Embryonic facial prominence (tissue), 1 donor: ENCODE results near the gene PLCH1.

Experiments
- DNase-seq: peaks from one replicate; pipeline ENCODE4 v3.0.0-alpha.2; 2016; ENCODE audit errors: extremely low spot score

The PLCH1 gene

DNA sequence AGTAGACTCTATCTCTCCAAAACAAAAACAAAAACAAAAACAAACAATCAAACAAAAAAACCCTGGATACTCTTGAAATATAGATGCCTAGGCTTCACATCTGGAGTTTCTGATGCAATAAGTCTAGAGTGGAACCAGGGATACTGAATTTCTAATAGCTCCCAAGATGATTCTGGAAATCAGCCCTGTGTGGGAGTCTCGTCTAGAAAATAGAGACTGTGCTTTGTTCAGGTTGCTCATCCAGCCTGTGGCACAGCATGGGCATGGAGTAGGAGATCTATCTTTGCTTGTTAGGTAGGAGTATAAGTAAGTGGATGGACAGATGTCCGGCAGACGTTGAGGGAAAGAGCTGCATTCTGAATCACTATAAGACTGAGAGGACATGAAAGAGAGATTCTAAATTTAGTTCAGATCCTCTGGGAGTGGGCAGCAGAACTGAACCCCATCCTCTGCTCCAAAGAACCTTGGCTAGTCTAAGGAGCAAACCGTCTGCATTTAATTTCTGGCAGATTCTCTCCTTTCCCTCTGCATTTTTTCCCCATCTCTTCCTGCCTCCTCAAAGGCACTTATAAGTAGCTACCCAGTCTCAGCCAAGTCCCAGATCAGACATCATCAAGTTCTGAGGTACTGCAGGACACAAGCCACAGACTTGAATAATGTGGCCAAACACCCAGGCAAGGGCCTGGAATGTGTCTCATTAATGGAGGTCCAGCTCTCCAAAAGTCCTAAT lies 358.8 kb downstream of the PLCH1 start:
- no peak for DNase-seq

DNA sequence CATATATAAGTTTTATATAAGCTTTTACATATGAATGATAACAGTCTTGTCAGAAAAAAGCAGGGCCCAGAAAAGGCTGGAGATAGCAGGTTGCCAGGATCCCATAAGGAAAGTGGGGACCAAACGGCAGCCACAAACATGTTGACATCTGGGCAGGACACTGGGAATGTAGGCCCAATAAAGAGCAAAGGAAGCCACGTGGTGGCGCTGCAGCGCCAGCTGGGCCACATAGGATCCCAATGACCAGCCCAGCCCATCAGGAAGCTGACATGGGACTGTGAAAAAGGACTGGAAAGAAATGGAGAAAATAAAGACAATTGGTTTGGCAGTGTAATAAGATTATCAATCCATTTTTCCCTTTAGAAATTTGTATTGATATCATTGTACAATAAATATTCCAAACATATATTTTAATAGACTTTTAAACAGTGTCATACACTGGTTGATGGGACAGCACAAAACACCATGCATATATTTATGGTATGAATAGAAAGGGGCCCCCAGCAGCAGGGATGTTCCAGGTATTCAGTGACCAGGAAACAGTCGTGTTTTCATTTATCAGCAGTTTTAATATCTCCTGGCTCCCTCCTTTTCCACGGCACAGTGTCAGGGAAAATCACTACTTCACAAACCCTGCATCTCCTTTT lies 362.4 kb downstream of the PLCH1 start:
- DNase-seq, result no peak

DNA sequence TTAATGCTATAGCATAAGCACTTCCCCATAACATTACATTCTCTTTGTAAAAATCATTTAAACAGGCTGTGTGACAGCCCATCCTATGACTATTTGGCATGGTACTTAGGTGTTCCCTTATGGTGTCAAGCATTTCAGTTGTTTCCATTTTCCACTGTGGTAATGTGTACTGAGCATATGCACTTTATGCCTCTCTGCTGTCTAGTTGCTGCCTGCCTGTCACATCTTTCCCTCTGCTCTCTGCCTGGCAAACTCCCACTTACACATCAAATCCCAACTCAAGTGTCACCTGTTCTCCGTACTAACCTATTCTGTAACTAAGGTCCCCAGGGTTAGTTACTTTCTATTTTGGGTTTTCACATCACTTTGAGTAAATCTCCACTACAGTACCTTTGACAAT lies 367.0 kb downstream of the PLCH1 start:
- no peak for DNase-seq

DNA sequence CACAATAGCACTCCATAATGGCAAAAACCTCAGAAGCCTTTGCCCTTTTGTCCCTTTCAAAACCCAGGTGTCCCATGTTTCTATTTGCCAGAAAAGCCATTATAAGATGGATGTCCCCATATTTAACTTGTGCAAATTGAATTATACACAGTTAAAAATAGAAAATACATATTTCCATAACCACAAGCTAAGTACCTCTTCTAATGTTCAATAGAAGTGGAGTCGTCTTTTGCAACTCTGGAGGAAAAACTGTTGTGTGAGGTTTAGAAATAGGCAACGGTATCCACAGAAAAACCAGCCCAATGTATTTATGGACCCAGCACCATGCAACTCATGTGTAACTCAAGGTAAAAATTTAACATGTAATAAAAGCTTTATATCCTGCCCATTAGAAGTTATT lies 367.8 kb downstream of the PLCH1 start:
- no peak for DNase-seq

DNA sequence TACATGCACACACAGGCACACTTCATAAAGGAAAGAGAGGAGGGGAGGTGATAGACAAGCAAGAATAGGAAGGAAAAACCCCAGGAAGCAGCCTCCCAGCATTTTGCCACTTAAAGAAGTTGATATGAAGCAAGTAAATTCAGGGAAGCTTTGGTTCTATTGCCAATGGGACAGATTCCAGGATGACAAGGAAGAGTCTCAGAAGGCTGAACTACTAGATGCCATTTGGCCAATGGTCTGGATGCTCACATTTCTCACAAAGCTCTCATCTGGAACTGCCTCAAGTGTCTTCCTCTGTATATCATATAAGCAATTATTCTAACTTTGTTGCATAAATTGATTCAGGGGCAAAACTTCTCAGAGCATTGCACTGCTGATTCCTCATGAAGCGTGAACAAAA lies 372.6 kb downstream of the PLCH1 start:
- no peak for DNase-seq

DNA sequence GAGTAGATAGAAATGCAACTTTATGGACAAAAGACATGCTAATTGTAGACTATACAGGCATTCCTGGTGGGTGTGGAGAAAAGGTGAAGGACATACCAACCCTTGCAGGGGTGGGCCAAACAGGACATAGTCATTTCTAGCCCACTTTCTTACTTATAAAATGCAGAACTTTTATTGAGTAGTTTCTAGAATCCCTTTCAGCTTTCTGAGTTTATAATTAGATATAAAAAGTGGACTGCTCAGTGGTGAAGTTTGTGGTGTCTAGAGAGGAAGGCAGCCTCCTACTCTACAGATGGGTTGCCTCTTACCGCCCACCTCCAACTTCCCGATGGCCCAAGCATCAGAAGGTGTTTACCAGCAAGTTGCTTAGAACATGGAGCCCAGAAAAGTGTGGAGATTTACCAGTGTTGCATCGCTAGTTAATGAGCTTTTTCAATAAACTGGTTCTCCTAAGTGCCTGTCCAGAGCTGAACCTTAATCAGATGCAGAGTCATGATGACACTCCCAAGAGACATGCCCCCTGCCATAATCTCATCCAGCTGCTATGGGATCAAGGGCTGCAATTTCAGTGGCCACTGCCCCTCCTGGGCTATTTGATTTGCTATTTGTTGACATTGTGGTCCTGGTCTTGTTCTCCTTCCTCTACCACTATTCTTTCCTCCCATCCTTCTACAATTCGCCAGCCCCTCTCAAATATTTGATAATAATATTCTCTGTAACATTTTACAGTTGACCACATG lies 373.9 kb downstream of the PLCH1 start:
- DNase-seq, result no peak

DNA sequence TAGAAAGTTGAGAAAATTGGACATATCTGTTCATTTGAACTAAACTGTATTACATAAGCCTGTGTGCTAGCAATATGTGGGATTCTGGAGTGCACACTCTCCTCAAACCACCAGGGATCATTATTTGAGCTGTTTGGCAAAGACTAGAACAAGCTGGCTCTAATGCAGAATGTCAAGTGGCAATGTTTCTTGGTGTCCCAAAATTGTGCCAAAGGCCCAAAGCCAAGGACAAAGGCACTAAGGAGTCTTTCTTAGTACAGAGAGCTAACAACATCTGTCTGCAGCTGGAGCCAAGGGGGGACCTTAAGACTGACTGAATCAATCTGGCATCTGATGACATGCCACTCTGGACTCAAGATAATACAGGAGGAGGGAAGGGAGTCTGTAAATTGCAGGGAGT lies 374.7 kb downstream of the PLCH1 start:
- DNase-seq, result no peak

DNA sequence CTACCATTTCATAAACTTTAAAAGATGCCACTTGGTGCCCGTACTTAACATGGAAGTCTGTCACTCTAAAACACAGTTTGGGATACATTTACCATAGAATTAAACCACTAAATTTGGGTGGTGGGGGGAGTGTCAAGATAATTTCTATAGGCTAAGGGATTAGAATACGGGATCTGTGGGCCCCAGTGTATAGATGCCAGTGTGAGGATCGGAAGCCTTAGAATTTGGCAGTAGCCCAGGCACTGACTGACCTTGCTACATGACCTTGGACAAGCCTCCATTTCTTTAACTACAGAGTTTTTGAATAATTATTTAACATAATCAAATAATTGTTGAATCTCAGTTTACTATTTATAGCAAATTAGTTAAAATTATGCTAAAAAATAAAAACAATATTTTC lies 375.1 kb downstream of the PLCH1 start:
- DNase-seq, result no peak

DNA sequence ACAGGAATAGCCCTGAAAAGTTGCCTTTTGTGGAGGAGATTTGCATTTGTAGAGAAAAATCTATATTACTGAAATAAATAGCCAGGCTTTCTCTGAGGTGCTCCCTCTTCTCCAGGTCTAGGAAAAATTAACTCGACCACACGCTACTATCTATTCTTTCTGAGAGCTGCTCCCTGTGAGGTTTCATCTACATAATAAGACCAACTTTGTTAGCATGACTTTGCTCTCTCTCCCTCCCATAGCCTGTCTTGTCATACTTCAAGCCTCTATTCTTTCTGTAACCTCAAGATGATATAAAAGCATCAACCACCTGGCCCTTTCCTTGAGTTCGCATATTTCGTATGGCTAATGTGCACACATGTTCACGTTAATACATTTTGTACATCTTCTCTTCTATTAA lies 375.6 kb downstream of the PLCH1 start:
- no peak for DNase-seq

DNA sequence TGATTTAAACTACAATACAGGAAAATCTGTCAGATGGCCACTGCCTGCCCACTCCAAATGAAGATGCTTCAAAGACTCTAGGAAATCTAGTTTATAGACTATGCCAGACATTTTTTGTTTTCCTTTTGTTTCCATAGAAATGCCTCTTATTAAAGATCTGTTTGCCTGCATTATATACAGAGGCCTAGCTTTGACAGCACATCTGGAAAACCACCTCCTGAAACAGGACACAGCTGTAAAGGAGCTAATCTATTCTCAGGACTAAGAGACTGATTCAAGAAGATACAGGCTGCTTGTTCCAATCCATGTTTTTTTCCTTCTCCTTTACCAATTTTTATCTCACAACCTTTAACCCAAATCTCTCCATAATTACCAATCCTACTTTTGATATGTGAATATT lies 376.1 kb downstream of the PLCH1 start:
- DNase-seq, result no peak

DNA sequence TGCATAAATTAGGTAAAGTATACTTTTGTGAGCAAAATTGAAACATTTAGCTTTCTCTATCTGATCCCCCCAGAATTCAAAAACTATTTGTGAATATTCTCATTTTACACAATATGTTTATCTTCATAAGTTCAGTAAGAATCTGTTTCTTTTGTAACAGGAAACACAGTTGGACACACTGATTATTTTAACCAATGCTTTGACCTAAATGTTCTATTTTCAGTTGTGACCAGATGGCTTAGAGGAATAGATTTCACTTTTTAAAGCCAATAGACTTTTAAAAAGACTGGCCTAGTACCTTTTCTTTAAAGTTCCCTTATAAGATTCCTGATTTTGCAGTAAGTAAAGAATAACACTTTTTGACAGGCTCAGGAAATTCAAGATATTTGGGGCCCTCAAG lies 377.4 kb downstream of the PLCH1 start:
- no peak for DNase-seq

DNA sequence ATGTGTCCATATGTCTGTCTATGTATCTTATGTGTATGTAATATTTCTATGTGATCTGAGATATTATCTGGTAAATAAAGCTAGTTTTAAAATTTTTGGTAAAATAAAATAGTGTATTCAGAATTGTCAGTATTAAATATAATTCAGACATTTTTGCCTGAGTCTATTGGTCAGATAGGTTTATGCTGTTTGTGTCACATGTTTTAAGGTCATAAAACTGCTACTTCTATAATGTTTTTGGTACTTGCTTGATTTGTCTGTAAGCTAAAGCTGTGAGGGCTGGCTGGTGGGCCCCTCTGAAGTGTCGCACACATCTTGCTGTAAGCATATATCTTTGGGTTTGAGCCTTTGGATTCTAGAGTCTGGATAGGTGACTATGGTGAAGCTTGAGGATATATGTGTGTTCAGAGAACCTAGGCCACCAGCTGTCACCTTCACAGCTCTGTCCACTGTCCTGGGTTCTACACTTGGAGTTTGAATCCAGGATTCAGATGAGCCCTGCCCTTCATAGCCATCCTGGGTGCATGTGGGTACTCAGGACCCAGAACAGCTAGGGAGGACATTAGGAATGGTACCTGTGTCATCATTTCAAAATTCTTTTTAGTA lies 379.6 kb downstream of the PLCH1 start:
- DNase-seq, result no peak

DNA sequence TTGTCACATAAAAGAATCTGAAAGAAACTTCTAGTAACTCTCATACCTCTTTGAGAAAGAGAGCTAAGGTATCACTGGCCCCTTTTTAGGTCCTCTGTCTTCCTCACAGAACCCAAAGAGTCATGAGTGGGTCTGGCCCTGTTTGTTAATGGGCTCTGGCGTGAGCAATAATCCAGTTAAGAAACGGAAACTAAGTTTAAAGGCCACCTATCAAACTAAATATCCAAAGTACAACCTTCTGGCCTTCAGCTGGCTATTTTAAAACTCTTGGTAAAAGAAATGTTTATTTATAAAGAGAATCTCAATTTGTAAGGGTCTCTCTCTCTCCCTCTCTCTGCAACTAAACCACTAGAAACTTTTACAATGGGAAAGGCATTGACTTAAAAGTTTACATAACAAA lies 380.4 kb downstream of the PLCH1 start:
- no peak for DNase-seq

DNA sequence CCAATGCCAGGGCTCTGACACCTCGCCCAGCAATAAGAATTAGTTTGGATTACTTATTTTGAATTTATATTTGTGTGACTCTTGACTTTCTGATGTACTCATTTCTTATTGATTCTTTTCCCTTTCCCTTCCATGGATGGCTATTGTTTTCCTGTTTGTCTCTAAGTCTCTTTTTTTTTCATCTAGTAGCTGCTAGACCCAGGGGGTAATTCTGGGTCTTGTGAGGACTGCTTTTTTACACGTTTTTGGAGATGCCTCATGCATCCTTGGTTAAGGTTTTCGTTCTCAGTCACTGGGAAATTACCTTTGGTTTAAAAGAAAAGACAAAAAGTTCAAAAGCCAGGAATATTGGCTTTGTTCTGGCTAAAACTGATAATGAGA lies 381.2 kb downstream of the PLCH1 start:
- DNase-seq, result no peak

DNA sequence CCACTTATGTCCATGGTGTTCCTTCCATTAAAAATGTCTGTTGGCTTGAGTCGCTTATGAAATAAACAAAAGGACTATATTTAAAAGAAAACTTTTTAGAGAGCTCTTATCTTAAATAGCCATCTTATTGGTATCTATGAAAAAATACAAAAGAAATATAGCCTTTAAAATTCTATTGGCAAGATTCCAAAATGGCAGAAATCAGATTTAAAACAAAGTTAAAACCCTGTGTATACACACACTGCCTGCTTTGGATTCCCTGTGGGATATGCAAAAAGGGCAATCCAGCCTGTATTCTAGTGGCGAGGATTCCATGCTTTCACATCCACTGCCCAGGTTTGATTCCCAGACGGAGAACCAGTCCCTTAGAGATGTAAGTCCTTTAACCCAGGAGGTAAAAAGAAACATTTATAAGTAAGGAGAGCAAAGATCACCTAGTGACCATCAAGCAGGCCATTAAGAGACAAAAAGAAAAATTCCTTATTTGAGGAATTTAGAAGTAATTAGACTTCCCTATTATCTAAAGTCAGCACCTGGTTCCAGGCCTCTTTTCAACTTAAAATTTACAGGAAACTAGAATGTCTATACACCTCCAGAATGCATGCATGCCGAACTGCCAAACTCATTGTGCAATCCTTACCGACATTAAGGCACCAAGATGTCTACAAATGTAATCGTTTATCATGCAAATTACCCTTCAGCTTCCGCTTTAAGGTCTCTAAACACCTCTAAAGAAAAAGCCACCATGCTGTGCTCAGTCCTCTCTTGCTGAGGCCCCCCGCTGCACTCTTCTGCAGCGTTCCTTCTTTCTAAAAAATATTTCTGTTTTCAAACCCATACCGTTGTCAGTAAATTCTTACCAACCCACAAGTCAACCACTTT lies 381.8 kb downstream of the PLCH1 start:
- no peak for DNase-seq

DNA sequence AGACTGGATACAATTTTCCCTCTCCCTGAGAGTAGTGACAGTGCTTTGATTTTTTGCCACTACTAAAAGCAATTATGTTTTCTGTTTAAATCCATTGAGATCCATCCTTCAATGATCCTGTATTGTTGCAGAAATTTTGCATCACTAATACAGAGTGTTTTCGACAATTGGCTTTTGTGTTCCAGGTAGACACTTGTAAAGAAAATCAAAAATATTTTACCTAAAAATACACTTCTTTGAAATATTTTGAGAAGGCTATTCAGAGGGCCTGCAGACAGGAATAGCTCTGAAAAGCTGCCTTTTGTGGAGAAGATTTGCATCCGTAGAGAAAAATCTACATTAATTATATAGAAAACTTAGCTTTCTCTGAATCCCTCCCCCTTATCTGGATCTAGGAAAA lies 384.6 kb downstream of the PLCH1 start:
- DNase-seq, result no peak

DNA sequence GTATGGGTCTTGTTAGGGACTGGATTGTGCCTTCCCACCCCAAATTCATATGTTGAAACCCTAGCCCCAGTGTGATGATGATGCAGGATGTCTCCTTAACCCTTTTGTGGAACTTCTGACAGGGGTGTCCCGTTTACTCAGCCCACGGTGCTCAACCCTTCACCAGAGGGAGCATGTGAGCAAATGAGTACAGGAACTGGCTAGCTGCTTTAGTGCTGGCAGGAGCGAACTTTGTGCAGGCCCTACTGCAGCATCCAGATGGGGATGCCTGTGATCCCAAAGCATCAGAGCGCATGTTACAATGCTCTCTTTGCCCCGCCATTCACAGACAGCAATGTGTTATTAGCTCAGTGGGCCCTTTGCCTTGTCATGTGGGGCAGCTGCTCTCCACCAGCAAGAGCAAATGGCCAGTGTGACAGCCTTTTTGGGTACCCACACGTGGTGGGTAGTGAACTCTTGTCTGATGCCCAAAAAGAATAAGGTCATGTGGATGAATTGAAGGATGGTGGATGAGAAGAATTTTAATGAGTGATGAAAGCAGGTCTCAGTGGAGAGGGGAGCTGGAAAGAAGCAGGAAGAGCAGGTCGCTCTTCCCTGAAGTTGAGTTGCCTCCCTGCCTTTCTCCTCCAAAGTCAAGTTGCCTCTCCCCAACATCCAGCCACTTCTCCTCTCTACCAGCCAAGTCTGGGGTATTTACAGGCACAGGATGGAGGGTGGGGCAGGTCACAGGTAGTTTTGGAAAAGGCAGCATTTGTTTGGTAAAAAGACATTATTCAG lies 388.1 kb downstream of the PLCH1 start:
- DNase-seq, result no peak

DNA sequence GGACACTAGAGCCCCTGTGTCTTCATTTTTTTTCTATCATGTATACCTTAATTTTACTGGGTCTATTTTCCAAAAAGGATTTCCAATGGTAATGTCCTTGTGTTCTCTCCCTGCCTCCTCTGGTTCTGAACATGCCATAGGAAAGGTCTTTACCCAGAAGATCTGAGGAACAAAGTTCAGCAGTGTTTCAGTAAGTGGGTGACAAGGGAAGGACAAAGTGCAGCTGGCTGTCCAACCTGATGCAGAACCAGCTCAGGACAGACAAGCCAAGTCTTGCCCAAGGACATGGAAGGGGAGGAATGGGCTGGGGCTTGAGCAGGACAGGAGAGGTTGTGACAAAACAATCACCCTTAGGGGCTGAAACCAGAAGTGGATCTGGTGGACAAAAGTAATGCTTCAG lies 390.2 kb downstream of the PLCH1 start:
- DNase-seq, result no peak

DNA sequence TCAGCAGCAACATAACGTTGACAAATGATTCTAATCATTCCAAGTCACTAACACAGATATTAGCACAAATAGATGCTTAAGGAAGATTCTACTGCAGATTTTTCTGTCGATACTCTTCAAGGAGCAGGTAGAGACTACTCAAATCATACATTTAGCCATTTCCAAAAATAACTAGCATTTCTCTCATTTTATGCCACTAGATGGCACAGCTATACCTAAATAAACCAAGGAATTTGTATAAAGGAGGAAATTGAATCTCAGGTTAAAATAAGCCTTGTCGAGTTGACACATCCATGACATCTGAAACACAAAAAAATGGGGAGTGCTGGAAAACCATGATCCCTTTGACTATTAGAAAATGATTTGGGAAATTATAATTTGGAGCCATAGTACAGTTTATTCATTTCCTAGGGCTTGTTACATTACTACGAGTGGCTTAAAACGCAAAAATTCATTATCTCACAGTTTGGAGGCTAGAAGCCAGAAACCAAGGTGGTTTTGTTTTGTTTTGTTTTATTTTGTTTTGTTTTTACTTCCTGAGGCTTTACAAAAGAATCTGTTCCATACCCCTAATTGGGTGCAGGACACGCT lies 391.9 kb downstream of the PLCH1 start:
- DNase-seq, result peak; percentile 49

DNA sequence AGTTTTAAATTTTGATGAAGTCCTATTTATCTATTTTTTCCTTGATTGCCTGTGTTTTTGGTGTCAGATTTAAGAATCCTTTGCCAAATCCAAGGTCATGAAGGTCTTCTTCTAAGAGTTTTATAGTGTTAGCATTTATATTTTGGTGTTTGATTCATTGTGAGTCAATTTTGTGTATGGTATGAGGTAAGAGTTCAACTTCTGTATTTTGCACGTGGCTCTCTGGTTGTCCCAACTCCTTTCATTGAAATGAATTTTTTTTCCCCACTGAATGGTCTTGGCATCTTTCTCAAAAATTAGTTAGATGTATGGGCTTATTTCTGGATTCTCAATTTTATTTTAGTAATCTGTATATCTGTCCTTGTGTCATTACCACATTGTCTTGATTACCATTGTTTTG lies 394.3 kb downstream of the PLCH1 start:
- no peak for DNase-seq

DNA sequence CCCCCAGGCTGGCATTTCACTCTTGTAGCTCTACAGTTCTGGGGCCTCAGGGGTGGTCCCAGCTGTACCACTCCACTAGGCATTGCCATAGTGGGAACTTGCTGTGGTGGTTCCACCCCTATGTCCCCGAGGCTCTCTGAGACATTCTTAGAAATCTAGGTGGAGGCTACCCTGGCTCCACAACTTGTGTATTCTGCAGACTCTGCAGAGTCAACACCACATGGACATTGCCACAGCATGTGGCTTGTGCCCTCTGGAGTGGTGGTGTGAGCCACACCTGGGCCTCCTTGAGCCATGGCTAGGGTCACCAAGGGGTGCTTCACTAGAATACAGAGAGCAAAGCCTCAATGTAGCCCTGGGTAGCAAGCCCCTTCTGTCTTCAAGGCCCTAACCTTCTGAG lies 397.0 kb downstream of the PLCH1 start:
- no peak for DNase-seq
